Mononuclear cell (primary cell): ENCODE data around the gene SLC12A6. TPM values are rescaled to one million over a fixed set of nuclear protein-coding genes. Genes with fewer than 3 reads are reported as not detected.
"Not testable (repeated sequence)": the region's sequence is repeated elsewhere in the genome, so short reads cannot be mapped to it uniquely, and the experiment has no call there.

ENCODE experiments used
- H3K27me3 ChIP-seq: 2 replicates; pipeline ENCODE4 v1.6.0; 2011; ENCODE audit warnings: low read length, control low read depth; ENCODE audit not compliant: insufficient read depth
- H3K4me1 ChIP-seq: 2 replicates; pipeline ENCODE4 v1.5.1; 2011; ENCODE audit warnings: mild to moderate bottlenecking, low read length, control low read depth; ENCODE audit not compliant: insufficient read depth
- H3K4me3 ChIP-seq: 2 replicates; pipeline ENCODE4 v1.5.1; 2011; ENCODE audit warnings: mild to moderate bottlenecking, low read length, moderate library complexity
- H3K9me3 ChIP-seq: 2 replicates; pipeline ENCODE4 v1.5.1; 2011; ENCODE audit warnings: low read depth, mild to moderate bottlenecking, control low read depth, low read length
- total RNA-seq: library from RNA; depleted of rRNA; stranded (reverse); fragments of >200 nt; gene quantifications from one replicate; pipeline ENCODE4 v1.2.3, GENCODE V29; 2012

The SLC12A6 gene
- total RNA-seq, 1 donor: 87.5 TPM

DNA sequence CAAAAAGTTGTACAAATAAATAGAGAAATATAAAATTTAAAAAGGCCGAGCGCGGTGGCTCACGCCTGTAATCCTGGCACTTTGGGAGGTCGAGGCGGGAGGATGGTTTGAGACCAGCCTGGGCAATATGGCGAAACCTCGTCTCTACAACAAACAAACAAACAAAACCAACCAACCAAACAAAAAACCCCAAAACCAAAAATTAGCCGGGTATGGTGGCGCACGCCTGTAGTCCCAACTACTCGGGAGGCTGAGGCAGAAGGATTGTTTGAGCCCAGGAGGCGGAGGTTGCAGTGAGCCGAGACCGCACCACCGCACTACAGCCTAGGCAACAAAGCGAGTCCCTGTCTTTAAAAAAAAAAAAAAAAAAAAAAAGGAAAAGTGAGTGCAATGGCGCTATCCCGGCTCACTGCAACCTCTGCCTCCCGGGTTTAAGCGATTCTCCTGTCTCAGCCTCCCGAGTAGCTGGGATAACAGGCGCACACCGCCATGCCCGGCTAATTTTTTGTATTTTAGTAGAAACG, 4.7 kb upstream of the SLC12A6 start:
- H3K27me3 ChIP-seq, H3K9me3 ChIP-seq: not testable (repeated sequence)
- Histone ChIP-seq H3K4me3 (peak overlapping the region; percentile 98), H3K4me1 (peaks cover 31% of the 10 kb centered on the region)

DNA sequence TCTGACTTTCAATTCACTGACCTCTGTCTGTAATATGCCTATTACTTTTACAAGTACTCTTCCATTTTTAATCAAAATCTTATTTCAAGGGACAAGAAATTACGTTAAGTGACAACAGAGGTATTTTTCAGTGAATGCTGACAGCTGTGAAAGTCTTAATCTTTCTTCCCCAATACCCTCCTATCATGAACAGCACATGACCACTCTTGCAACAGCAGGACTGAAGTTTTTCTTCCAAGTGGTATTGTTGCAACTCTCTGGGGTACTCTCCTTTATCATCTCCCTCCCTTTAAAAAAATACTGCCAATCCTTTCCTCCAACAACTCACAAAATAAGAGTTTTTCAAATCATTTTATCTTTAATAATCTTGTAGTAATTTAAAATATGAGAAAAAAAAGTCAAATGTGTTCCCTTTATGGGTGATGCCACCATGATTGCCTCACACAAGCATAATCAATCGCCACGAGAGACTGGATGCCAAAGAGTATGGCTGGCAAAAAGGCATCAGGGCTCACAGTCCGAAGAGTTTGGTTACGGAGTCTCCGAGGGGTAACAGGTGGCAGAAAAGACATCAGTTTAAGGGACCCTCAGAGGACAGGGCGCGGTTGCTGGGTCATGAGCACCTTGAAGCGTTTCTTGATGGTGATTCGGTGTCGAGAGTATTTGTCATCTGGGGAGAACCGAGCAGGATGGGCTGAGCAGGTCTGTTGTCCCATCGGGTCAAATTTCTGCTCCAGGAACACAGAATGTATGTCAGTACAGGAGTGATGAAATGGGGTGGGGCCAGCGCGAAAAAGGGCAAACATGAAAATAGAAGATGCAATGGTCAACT, 4.0 kb upstream of the SLC12A6 start:
- Histone ChIP-seq H3K9me3 (no peaks in the 10 kb centered on the region), H3K4me1 (peaks cover 37% of the 10 kb centered on the region), H3K4me3 (peak overlapping the region; percentile 98), H3K27me3 (no peaks in the 10 kb centered on the region)

DNA sequence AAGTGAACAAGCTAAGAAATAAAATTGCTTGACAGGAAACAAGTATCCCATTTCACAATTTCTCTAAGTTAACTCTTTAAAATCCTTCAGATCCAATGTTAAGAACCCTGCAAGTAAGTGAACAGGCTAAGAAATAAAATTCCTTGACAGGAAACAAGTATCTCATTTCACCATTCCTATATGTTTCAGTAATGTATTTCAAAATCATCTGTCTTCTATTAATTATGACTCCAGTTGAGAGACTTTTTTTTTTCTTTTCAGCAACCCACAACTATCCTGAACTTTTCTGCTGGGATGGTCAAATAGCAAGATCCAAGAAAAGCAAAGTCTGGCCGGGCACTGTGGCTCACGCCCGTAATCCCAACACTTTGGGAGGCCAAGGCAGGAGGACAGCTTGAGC, 2.4 kb upstream of the SLC12A6 start:
- Histone ChIP-seq H3K27me3 (no peaks in the 10 kb centered on the region), H3K4me3 (no peak overlapping the region), H3K4me1 (peaks cover 48% of the 10 kb centered on the region), H3K9me3 (no peaks in the 10 kb centered on the region)

DNA sequence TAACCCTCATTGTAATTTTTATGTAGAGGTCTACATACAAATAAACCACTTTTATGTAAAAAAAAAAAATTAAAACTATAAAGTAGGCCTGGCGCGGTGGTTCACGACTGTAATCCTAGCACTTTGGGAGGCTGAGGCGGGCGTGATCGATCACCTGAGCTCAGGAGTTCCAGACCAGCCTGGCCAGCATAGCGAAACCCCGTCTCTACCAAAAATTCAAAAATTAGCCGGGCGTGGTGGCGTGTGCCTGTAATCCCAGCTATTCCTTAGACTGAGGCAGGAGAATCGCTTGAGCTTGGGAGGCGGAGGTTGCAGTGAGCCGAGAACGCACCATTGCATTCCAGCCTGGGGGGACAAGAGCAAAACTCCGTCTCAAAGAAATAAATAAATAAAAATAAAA, 766 bp upstream of the SLC12A6 start:
- Histone ChIP-seq H3K4me3 (peak overlapping the region; percentile 92), H3K27me3 (no peaks in the 10 kb centered on the region), H3K4me1 (peaks cover 61% of the 10 kb centered on the region), H3K9me3 (no peaks in the 10 kb centered on the region)

DNA sequence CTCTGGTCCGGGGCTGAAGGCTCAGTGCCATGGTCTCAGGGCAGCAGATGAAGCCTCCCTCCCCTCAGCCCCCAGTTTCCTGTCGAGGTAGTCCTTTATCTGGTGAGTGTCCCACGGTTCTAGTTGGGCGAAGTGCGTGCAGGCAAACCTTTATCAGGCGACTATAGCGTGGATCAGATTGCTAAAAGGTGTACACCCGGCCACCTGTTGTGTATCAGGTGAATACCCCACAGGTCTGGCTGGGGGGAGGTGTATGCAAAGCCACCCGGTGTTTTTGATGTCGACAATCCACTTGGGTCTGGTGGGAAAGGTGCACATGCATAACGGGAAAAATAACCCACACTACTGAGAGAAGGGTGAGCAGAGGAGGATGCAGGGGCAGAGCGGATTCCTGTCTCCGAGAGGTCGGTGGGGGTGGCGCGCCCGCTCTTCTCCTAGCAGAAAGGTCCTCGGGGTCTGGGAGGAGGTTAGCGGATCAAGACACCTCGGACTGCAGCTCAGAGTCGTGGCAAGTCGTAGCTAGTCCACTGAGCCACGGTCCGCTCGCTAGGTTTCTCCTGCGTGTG, 507 bp downstream of the SLC12A6 start:
- H3K4me1 ChIP-seq: peaks cover 68% of the 10 kb centered on the region
- H3K4me3 ChIP-seq: peak overlapping the region; percentile 92
- H3K9me3 ChIP-seq: no peaks in the 10 kb centered on the region
- H3K27me3 ChIP-seq: no peaks in the 10 kb centered on the region

DNA sequence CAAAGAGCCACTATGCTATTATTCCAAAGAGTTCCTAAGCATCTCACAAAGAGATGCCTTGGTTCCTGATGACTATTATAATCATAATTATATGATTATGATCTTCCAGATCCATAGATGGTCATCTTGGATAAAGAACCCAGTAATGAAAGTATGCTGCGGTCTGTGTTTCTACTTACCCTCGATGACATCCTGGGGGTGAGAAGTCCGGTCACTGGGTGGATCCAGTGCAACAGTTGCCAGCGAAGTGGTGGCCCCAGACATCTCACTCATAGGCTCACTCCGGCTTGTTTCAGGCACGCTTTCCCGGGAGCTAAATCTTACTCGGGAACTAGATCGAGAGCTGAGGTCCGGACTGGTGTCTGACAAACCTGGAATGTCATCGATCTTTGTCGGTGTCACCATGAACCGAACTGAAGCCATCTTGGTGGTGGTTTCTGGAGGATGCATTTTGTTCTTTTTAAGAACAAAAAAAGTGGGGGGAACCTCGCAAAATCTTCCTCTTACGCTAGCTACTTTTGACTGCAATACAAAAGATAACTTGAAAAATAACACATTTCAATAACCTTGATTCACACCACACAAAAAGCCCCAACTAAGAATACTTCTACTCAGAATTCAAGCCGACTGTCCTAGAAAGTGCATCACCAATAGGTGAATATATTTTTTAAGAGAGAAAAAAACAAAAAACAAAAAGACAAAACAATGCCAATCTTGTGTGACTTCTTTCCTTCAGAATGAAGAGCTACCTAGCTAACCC, 1.2 kb downstream of the SLC12A6 start:
- Histone ChIP-seq H3K4me3 (peak overlapping the region; percentile 92), H3K9me3 (no peaks in the 10 kb centered on the region), H3K4me1 (peaks cover 62% of the 10 kb centered on the region), H3K27me3 (no peaks in the 10 kb centered on the region)

DNA sequence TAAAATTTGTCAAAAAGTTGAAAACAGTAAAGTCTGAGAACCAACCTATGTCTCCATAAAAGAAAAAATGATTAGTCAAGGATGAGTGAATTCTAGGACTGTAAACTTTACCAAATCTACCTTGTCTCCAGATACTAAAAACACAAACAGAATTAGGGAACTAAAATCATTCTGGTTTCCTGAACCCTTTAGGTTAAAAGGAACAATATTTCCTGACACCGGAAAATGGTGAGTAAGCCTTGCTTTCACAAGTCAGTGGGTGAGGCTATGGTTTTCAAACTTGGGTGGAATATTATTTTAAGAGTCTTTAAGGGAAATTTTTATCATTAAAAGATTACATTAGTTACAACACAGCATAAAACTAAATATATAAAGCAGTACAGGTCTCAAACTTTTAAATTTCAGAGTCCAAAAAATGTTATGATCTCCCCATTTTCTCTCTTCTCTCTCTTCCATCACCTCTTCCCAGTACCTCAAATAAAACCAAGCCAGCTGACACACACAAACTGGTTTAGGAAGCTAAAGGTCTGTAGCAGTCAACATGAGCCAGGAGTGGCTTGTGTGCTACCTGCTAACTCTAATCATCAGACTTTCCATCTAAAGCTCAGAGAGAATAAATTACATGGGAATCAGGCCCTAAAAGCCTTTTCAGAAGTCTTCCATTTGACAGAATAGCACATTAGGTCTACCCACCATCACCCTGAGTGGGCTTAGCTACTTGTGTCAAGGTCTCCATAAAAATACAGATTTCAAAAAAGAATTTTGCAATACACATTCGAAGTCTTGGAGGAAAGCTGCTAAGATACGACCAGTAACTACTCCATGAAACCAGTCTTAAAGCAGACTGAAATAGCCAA, 2.2 kb downstream of the SLC12A6 start:
- peak overlapping the region; percentile 92 for H3K4me3 ChIP-seq
- peaks cover 59% of the 10 kb centered on the region for H3K4me1 ChIP-seq
- no peaks in the 10 kb centered on the region for H3K9me3 ChIP-seq

DNA sequence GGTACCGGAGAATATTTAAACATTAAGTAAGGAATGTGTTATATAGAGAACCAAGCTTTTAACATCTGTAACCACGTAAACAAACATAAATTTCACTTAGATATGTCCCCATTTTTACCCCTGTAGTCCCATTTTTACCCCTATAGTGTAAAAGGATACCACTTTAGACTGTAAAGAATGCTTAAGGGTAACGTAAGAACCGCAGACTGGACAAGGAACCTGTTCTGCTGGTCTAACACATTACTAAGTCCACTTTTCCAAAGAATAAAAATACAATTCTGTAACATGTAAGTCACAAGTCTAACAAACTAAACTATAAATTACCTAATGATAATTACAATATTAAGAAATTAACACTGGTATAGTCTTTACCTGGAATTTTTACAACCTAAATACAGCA, 2.9 kb downstream of the SLC12A6 start:
- Histone ChIP-seq H3K9me3 (no peaks in the 10 kb centered on the region), H3K4me1 (peaks cover 60% of the 10 kb centered on the region), H3K4me3 (peak overlapping the region; percentile 92), H3K27me3 (no peaks in the 10 kb centered on the region)

More for the DNA sequence above, 2.2 kb downstream of the SLC12A6 start:
- H3K27me3 ChIP-seq: no peaks in the 10 kb centered on the region

DNA sequence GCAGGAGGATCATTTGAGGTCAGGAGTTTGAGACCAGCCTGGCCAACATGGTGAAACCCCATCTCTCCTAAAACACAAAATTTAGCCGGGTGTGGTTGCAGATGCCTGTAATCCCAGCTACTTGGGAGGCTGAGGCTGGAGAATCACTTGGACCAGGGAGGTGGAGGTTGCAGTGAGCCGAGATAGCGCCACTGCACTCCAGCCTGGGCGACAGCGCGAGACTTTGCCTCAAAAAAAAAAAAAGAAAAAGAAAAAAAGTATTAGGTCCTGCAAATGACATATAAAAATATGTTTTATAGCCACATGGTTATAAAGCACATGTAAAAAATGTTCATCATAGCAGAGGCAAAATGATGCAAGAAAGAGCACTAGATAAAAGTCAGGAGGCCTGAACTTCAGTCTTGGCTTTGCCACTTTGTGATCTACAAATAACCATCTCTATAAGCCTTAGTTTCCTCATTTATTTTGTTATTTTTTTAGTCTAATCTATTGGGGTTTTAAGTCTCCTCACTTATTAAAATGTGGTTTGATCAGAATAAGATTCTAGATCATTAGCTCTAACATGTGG, 4.9 kb downstream of the SLC12A6 start:
- Histone ChIP-seq H3K9me3 (no peaks in the 10 kb centered on the region), H3K4me1 (peaks cover 66% of the 10 kb centered on the region), H3K4me3 (no peak overlapping the region)

DNA sequence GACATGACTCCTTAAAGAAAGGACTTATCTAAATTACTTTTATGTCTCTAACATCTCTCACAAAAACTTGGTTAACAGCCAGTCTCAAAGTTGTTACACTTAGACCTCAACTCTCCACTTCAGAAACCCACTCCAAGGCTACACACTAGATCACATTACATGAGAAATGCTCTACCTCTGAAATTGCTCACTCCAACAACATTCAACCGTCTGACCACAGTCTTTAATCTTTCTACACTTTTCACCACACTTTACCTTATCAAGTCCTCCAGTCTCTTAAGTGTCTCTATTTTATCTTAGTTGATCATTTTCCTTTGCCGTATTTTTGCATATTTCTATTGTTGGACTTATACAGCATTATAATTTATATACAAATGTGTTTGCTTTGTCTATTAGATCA, 5.8 kb downstream of the SLC12A6 start:
- Histone ChIP-seq H3K27me3 (no peaks in the 10 kb centered on the region), H3K9me3 (no peaks in the 10 kb centered on the region), H3K4me1 (peaks cover 67% of the 10 kb centered on the region), H3K4me3 (no peak overlapping the region)

More for the DNA sequence above, 4.9 kb downstream of the SLC12A6 start:
- no peaks in the 10 kb centered on the region for H3K27me3 ChIP-seq

DNA sequence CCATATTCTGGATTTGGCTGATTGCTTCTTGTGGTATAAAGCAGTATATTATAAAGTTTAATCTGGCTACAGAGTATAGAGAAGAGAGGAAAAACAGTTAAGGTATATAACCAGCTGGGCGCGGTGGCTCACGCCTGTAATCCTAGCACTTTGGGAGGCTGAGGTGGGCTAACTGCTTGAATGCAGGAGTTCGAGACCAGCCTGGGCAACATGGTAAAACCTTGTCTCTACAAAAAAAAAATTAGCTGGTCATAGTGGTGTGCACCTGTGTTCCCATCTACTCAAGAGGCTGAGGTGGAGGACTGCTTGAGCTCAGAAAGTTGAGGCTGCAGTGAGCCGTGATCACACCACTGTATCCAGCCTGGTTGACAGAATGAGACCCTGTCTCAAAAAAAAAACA, 7.3 kb downstream of the SLC12A6 start:
- Histone ChIP-seq H3K27me3 (no peaks in the 10 kb centered on the region), H3K4me3 (no peak overlapping the region), H3K4me1 (peaks cover 60% of the 10 kb centered on the region)

DNA sequence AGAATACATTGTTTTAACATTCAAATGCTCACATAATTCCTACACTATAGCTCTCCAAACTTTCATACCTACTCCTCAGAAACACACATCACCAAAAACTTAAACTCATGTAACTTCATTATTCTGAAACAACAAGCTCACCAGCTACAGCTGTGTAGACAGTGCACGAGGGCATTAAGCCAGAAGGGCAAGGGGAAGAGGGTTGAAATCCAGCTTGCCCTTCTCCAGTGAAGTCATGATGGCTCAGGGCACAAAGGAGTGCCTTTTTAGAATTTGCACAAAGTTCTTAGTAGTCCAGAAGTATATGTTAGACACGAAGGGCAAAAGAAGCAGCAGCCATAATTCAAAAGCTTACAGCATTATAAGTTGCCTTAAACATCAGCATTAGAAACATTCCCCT, 8.6 kb downstream of the SLC12A6 start:
- no peak overlapping the region for H3K4me3 ChIP-seq
- no peaks in the 10 kb centered on the region for H3K27me3 ChIP-seq
- no peaks in the 10 kb centered on the region for H3K9me3 ChIP-seq
- H3K4me1 ChIP-seq: peaks cover 53% of the 10 kb centered on the region

More for the DNA sequence above, 7.3 kb downstream of the SLC12A6 start:
- H3K9me3 ChIP-seq: no peaks in the 10 kb centered on the region

DNA sequence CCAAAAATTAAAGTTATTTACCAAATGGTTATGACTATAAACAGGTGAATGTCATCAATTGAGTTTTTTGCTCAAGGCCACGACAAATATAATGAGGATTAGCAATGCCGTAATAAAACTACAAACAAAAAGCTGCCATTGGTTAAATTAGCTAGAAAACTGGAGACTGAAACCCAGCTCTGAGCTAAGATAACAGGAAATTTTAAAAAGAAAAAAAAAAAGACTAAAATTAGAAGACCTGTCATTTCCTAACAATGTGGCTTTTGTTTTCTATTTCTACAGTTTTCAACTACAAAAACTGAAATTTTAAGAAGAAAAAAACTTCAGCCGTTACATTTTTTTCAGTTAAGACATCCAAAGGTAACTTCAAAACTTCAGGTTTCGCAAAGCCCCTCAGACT, 9.7 kb downstream of the SLC12A6 start:
- H3K27me3 ChIP-seq: no peaks in the 10 kb centered on the region
- no peaks in the 10 kb centered on the region for H3K9me3 ChIP-seq
- peaks cover 43% of the 10 kb centered on the region for H3K4me1 ChIP-seq
- H3K4me3 ChIP-seq: no peak overlapping the region

DNA sequence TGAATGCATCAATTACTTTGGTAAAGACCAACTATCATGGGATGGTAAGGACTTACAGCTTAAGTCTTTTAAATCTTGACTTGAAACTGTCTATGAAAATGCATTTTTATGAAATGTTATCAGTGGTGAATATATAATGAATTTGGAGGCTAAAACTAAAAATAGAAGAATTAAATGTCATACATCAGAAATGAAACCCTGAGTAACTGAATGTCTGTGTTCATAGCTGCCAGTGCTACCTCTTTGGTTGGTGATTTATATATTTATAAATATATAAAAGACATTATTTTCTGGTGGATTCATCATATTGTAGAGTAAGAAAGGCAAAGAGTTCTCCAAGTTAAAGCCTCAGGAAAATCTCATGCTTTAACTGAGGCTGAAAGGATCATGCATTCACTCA, 12.2 kb downstream of the SLC12A6 start:
- no peak overlapping the region for H3K4me3 ChIP-seq
- peaks cover 28% of the 10 kb centered on the region for H3K4me1 ChIP-seq
- H3K27me3 ChIP-seq: no peaks in the 10 kb centered on the region
- H3K9me3 ChIP-seq: no peaks in the 10 kb centered on the region
